GM12878 (cell line): ENCODE results near the gene SLC22A3. TPM values are rescaled to one million over a fixed set of nuclear protein-coding genes. Genes with fewer than 3 reads are reported as not detected.

ENCODE experiments used
- ATAC-seq: fragments of 200-7000 bp; cut with Tn5 transposase; 3 replicates; pipeline ENCODE4 v1.9.1; 2020; ENCODE audit warnings: mild to moderate bottlenecking, moderate library complexity
- BruUV-seq: library from RNA; stranded (reverse); fragments of 400-500 nt; replicated peaks from 2 replicates; lab custom pipeline; 2021; lab: Mats Ljungman, UMichigan
- CTCF ChIA-PET: fragments of 300-600 bp; sonication (Branson Sonifier 250); formaldehyde crosslinking; extraction: SDS; loops from one replicate; lab custom pipeline; 2021; ENCODE audit warnings: inconsistent platforms; lab: Yijun Ruan, JAX
- POLR2A ChIA-PET: fragments of 350-600 bp; formaldehyde crosslinking; extraction: SDS; loops from one replicate; lab custom pipeline; 2021; ENCODE audit warnings: inconsistent platforms; lab: Charles Lee
- RAD21 ChIA-PET: fragments of 300-600 bp; sonication (Branson Sonifier 250); formaldehyde crosslinking; loops from one replicate; lab custom pipeline; 2023; ENCODE audit warnings: antibody characterized with exemption; ENCODE audit not compliant: unreplicated experiment; lab: Charles Lee
- SMC1A ChIA-PET: fragments of 300-600 bp; sonication (Branson Sonifier 250); formaldehyde crosslinking; loops from one replicate; lab custom pipeline; 2023; ENCODE audit not compliant: unreplicated experiment, uncharacterized antibody; lab: Charles Lee
- DNase-seq: peaks from one replicate; pipeline ENCODE4 v3.0.0-alpha.2; 2011; ENCODE audit warnings: low read depth, low spot score
- FAIRE-seq: peaks from 3 replicates; lab custom pipeline; 2011; peaks lifted over from hg19 to GRCh38; lab: Jason Lieb, UNC
- H2AFZ ChIP-seq: 2 replicates; pipeline ENCODE4 v1.6.0; 2011; ENCODE audit warnings: low read depth, low read length, control low read depth; ENCODE audit not compliant: control insufficient read depth
- H3K27ac ChIP-seq: 2 replicates; pipeline ENCODE4 v1.5.1; 2011; ENCODE audit warnings: control low read depth; ENCODE audit not compliant: control insufficient read depth, insufficient read depth
- H3K27me3 ChIP-seq, 2 experiments: replicated peaks in 1 of 2; 2 replicates each; pipeline versions ENCODE4 v1.6.0 to v1.6.1; 2011; ENCODE audit warnings: low read length in 1 of 2; ENCODE audit not compliant: control insufficient read depth in 2 of 2, insufficient read depth in 2 of 2
- H3K36me3 ChIP-seq, 2 experiments: 2 replicates each; pipeline ENCODE4 v1.5.1; 2011; ENCODE audit warnings: low read length in 1 of 2; ENCODE audit not compliant: control insufficient read depth in 2 of 2, insufficient read depth in 2 of 2
- H3K4me1 ChIP-seq: 2 replicates; pipeline ENCODE4 v1.6.1; 2011; ENCODE audit warnings: mild to moderate bottlenecking, low read length, moderate library complexity, mixed read lengths; ENCODE audit not compliant: control insufficient read depth, insufficient read depth
- H3K4me2 ChIP-seq: 2 replicates; pipeline ENCODE4 v1.6.0; 2011; ENCODE audit warnings: control low read depth; ENCODE audit not compliant: control insufficient read depth, insufficient read depth
- H3K4me3 ChIP-seq: fragments of 200-600 bp; sonication (generic); 2 replicates; pipeline ENCODE4 v1.5.1; 2016
- H3K79me2 ChIP-seq: 2 replicates; pipeline ENCODE4 v1.6.0; 2011; ENCODE audit warnings: low read length; ENCODE audit not compliant: control insufficient read depth, insufficient read depth
- H3K9ac ChIP-seq: 2 replicates; pipeline ENCODE4 v1.8.0; 2011; ENCODE audit warnings: low read length, control low read depth, mixed read lengths; ENCODE audit not compliant: control insufficient read depth, insufficient read depth
- H3K9me3 ChIP-seq: replicated peaks from 3 replicates; pipeline ENCODE4 v1.5.1; 2011; ENCODE audit warnings: mild to moderate bottlenecking, low read length; ENCODE audit not compliant: control insufficient read depth, insufficient read depth
- H4K20me1 ChIP-seq: 2 replicates; pipeline ENCODE4 v1.6.0; 2011; ENCODE audit not compliant: control insufficient read depth, insufficient read depth
- CBFB ChIP-seq: IDR thresholded peaks from 2 replicates; pipeline ENCODE4 v1.6.1; 2016; ENCODE audit warnings: antibody characterized with exemption, low read depth
- GABPA ChIP-seq: IDR thresholded peaks from 2 replicates; pipeline ENCODE4 v1.6.1; 2014; ENCODE audit warnings: antibody characterized with exemption, low read depth, mild to moderate bottlenecking, inconsistent platforms
- TCF12 ChIP-seq: IDR thresholded peaks from 2 replicates; pipeline ENCODE4 v1.6.1; 2011; ENCODE audit warnings: low read depth, mild to moderate bottlenecking, low read length
- ZNF622 ChIP-seq: fragments of 450-650 bp; IDR thresholded peaks from 2 replicates; pipeline ENCODE4 v1.6.1; 2017; ENCODE audit warnings: mild to moderate bottlenecking, inconsistent platforms
- WGBS: methylation state at CpG from one replicate; pipeline ENCODE4 v1.1.6; 2016; ENCODE audit warnings: low lambda C conversion rate; ENCODE audit not compliant: insufficient replicate concordance, insufficient coverage; ENCODE audit errors: missing lambda C conversion rate; 5-methylcytosine and 5-hydroxymethylcytosine counted together
- in situ Hi-C: fragments of 300-500 bp; cut with MboI; formaldehyde crosslinking; loops from 9 replicates; pipeline ENCODE4 v1.14.3; 2018; ENCODE audit warnings: mixed read lengths
- intact Hi-C: fragments of 100-400 bp; cut with micrococcal nuclease; formaldehyde crosslinking; loops from one replicate; pipeline ENCODE4 v1.14.2; 2022; ENCODE audit not compliant: unreplicated experiment
- polyA plus RNA-seq, 11 experiments: library from polyadenylated mRNA; depleted of rRNA in 4 of 11; unstranded in 6 of 11; stranded (reverse) in 5 of 11; fragments of >200 nt; fragmentation: Nextera tagmentation in 4 of 11; fragmentation: Illumina TruSeq in 1 of 11; extraction: Ambion mirVana in 4 of 11; extraction: Trizol in 1 of 11; gene quantifications; 1 replicate in 1 of 11; 2 replicates in 10 of 11; pipeline versions ENCODE4 v1.2.1 to v1.2.3, GENCODE V29; 2011 to 2016; ENCODE audit warnings: inconsistent platforms in 2 of 11, missing spikeins in 2 of 11, low read depth in 1 of 11
- total RNA-seq, 4 experiments: library from RNA; depleted of rRNA in 3 of 4; stranded (reverse); fragments of >200 nt in 3 of 4; fragmentation: Illumina TruSeq in 1 of 4; extraction: Trizol in 1 of 4; gene quantifications; 2 replicates each; pipeline versions ENCODE4 v1.2.1 to v1.2.3, GENCODE V29; 2013 to 2021
- TF ChIP-seq, protein P1 (sequence below): fragments of 450-650 bp; IDR thresholded peaks from 2 replicates; pipeline ENCODE4 v1.6.1; 2017; ENCODE audit warnings: mild to moderate bottlenecking, moderate library complexity

SLC22A3 gene
- total and polyA plus RNA-seq, 10 of the 15 experiments (the other 5 are each of a cell fraction or from before 2014, with no cell fraction given): 0.07 to 0.15 TPM; not detected in 8

DNA sequence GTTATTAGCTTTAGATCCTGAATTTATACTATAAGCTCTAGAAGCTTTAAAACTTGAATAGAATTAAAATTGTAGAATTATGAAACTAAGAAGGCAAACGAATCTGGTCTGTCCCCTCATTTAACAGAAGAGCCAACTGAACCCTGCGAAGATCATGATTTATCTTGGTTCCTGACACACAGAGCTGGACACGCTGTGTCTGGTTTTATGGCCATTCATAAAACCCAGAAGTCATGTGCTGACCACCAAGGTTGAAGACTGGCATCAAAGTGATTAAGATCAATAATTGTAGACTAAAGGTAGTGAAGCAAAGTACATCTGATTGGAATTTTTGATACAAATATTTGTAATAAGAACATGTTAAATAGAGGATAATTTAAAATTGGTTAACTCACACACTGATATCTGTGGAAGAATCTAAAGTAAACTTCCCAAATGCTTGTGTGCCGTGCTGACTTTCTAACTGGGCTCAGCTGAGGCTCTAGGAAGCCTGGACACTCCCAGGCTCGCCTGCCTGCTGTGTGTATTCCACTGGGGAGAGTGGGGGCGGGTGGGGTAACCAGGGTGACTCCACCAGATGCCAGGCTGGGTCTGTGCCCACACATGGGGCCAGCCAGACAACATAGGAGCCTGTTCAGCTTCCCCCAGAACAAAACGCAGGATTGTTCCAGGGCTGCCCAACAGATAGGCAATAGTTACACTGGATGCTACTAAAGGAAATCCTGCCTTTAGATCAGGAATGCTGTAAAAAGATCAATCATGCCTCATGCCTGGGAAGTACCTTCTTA is 42.1 kb upstream of the SLC22A3 start:
- WGBS: 6% methylated on average over 7 of the region's 7 CpGs
- ATAC-seq (no peak), FAIRE-seq (no peak), DNase-seq (no peak)
- in situ Hi-C loops: no loop called here
- Histone ChIP-seq H3K36me3 (no peaks in the 10 kb centered on the region), H3K4me3 (no peak overlapping the region), H3K9me3 (no peaks in the 10 kb centered on the region; the same call in 2 of the 3 replicates), H3K27me3 (no peaks in the 10 kb centered on the region), H3K4me2 (no peak overlapping the region), H2AFZ (no peak overlapping the region), H3K4me1 (no peaks in the 10 kb centered on the region), H4K20me1 (no peaks in the 10 kb centered on the region), H3K9ac (no peak overlapping the region), H3K79me2 (no peaks in the 10 kb centered on the region), H3K27ac (no peak overlapping the region)
- SMC1A ChIA-PET: no interaction called here
- POLR2A ChIA-PET: no interaction called here
- CTCF ChIA-PET: interaction anchor here (0.8 kb wide), 1 partner anchor 149 kb away, joined by 3 read pairs; no protein-coding TSS in a partner anchor
- no TSS peak for BruUV-seq
- intact Hi-C loops: no loop called here
- RAD21 ChIA-PET: no interaction called here
- TF ChIP-seq CBFB: no peak
- TF ChIP-seq ZNF622: no peak
- TF ChIP-seq, protein P1, sequence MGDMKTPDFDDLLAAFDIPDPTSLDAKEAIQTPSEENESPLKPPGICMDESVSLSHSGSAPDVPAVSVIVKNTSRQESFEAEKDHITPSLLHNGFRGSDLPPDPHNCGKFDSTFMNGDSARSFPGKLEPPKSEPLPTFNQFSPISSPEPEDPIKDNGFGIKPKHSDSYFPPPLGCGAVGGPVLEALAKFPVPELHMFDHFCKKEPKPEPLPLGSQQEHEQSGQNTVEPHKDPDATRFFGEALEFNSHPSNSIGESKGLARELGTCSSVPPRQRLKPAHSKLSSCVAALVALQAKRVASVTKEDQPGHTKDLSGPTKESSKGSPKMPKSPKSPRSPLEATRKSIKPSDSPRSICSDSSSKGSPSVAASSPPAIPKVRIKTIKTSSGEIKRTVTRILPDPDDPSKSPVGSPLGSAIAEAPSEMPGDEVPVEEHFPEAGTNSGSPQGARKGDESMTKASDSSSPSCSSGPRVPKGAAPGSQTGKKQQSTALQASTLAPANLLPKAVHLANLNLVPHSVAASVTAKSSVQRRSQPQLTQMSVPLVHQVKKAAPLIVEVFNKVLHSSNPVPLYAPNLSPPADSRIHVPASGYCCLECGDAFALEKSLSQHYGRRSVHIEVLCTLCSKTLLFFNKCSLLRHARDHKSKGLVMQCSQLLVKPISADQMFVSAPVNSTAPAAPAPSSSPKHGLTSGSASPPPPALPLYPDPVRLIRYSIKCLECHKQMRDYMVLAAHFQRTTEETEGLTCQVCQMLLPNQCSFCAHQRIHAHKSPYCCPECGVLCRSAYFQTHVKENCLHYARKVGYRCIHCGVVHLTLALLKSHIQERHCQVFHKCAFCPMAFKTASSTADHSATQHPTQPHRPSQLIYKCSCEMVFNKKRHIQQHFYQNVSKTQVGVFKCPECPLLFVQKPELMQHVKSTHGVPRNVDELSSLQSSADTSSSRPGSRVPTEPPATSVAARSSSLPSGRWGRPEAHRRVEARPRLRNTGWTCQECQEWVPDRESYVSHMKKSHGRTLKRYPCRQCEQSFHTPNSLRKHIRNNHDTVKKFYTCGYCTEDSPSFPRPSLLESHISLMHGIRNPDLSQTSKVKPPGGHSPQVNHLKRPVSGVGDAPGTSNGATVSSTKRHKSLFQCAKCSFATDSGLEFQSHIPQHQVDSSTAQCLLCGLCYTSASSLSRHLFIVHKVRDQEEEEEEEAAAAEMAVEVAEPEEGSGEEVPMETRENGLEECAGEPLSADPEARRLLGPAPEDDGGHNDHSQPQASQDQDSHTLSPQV: no peak
- TF ChIP-seq TCF12: no peak
- TF ChIP-seq GABPA: no peak
